Omental fat pad (tissue), 4 donors: Measurements from ENCODE around the gene CBLC. TPM values are rescaled to one million over a fixed set of nuclear protein-coding genes. Genes with fewer than 3 reads are reported as not detected.

ENCODE experiments used
- ATAC-seq: fragments of 150-250 bp; one replicate; pipeline ENCODE4 v1.9.1; 2016; ENCODE audit warnings: mild to moderate bottlenecking, moderate library complexity; ENCODE audit not compliant: low FRiP score
- DNase-seq: peaks from one replicate; pipeline ENCODE4 v3.0.0-alpha.2; 2019; ENCODE audit warnings: low spot score
- total RNA-seq, 4 donors: library from RNA; depleted of rRNA; stranded (reverse); fragments of >200 nt; gene quantifications; one replicate each; pipeline ENCODE4 v1.1.0, GENCODE V29; 2016
- TF ChIP-seq, protein P1 (sequence below), 3 donors: fragments of 450-650 bp; IDR thresholded peaks; one replicate each; pipeline ENCODE4 v1.5.1; 2016 to 2017; ENCODE audit warnings: antibody characterized with exemption in 3 of 3, mild to moderate bottlenecking in 3 of 3, moderate library complexity in 2 of 3

Gene CBLC, protein sequence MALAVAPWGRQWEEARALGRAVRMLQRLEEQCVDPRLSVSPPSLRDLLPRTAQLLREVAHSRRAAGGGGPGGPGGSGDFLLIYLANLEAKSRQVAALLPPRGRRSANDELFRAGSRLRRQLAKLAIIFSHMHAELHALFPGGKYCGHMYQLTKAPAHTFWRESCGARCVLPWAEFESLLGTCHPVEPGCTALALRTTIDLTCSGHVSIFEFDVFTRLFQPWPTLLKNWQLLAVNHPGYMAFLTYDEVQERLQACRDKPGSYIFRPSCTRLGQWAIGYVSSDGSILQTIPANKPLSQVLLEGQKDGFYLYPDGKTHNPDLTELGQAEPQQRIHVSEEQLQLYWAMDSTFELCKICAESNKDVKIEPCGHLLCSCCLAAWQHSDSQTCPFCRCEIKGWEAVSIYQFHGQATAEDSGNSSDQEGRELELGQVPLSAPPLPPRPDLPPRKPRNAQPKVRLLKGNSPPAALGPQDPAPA
- under 1 TPM in 1 of 4 donors, not detected in 3; 0.46 TPM for total RNA-seq

DNA sequence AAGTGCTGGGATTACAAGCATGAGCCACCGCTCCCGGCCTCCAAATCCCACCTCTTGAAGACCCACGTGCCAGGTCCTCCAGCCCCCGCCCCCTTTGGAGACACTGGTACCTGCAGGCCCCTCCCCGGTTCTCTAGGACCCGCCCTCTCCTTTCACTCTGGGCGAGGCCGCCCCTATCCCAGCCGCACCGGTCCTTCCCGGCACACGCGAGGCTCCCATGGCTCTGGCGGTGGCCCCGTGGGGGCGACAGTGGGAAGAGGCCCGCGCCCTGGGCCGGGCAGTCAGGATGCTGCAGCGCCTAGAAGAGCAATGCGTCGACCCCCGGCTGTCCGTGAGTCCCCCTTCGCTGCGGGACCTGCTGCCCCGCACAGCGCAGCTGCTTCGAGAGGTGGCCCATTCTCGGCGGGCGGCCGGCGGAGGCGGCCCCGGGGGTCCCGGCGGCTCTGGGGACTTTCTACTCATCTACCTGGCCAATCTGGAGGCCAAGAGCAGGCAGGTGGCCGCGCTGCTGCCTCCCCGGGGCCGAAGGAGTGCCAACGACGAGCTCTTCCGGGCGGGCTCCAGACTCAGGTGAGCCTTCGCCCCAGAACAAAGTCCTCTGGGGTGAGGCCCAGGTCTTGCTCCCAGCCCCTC is at the start of gene CBLC:
CBLC (plus strand) TSS at position 176 of the 633 bp plus-strand sequence; CDS start at position 218, 42 bp downstream.
- TF ChIP-seq, protein P1, sequence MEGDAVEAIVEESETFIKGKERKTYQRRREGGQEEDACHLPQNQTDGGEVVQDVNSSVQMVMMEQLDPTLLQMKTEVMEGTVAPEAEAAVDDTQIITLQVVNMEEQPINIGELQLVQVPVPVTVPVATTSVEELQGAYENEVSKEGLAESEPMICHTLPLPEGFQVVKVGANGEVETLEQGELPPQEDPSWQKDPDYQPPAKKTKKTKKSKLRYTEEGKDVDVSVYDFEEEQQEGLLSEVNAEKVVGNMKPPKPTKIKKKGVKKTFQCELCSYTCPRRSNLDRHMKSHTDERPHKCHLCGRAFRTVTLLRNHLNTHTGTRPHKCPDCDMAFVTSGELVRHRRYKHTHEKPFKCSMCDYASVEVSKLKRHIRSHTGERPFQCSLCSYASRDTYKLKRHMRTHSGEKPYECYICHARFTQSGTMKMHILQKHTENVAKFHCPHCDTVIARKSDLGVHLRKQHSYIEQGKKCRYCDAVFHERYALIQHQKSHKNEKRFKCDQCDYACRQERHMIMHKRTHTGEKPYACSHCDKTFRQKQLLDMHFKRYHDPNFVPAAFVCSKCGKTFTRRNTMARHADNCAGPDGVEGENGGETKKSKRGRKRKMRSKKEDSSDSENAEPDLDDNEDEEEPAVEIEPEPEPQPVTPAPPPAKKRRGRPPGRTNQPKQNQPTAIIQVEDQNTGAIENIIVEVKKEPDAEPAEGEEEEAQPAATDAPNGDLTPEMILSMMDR (IDR thresholded peaks at IDR 0.05), result no peak
- DNase-seq, result no peak
- peak; percentile 55 for ATAC-seq

DNA sequence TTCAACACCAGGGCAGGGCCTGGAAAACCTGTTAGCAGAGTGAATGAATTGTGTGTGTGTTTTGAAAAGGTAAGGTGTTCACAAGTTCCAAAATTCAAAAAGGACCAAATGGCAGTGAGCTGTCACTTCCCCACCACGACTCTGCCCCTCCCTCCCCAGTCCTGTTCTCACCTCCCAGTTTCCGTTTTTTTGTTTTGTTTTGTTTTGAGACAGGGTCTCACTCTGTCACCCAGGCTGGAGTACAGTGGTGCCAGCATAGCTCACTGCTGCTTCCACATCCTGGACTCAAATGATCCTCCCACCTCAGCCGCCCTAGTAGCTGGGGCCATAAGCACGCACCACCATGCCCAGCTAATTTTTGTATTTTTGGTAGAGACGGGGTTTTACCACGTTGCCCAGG is 49.5 kb upstream of the CBLC start:
- no peak for DNase-seq
- ATAC-seq, result no peak
- TF ChIP-seq, protein P1 (IDR thresholded peaks at IDR 0.05), result no peak

DNA sequence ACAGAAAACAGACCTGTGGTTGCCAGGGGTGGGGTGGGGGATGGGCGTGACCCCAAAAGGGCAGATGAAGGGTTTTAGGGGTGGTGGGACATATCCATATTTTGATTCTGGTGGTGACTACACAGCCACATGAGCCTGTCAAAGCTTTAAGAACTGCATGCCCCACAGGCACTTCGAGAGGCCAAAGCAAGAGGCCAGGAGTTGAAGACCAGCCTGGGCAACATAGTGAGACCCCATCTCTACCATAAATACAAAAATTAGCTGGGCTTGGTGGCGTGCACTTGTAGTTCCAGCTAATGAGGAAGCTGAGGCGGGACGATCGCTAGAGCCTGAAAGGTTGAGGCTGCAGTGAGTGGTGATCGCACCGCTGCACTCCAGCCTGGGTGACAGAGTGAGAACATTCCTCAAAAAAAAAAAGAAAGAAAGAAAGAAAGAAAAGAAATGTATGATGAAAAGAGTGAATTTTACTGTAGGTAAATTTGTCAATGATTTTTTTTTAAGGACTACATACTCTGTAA is 48.1 kb upstream of the CBLC start:
- ATAC-seq (no peak), DNase-seq (no peak)
- TF ChIP-seq, protein P1 (IDR thresholded peaks at IDR 0.05), result no peak

DNA sequence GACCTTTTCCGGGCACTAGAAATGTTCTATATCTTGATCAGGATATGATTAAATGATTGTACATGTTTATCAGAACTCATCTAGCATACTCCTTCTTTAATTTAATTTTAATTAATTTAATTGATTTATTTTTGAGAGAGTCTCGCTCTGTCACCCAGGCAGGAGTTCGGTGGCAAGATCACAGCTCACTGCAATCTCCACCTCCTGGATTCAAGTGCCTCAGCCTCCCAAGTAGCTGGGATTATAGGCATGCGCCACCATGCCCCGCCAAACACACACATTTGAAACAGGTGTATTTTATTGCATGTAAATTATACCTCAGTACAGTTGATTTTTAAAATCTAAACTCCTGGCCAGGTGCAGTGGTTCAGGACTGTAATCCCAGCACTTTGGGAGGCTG is 46.6 kb upstream of the CBLC start:
- TF ChIP-seq, protein P1 (IDR thresholded peaks at IDR 0.05), result no peak
- DNase-seq (no peak), ATAC-seq (no peak)

DNA sequence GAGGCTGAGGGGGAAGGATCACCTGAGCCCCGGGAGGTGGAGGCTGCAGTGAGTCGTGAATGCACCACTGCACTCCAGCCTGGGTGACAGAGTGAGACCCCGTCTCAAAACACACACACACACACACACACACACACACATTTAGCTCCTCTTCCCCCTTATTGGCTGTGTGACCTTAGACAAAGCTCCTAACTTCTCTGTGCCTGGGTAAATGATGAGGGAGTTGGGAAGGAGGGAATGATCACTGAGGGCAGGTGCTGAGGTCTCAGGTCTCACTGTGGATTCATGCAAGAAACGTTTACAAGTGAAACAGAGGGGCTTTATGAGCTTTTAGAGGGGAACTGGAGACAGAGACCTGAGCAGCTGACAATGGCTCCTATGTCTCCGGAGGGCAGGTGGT is 46.1 kb upstream of the CBLC start:
- no peak for DNase-seq
- TF ChIP-seq, protein P1 (IDR thresholded peaks at IDR 0.05), result no peak
- peak; percentile 11 for ATAC-seq

DNA sequence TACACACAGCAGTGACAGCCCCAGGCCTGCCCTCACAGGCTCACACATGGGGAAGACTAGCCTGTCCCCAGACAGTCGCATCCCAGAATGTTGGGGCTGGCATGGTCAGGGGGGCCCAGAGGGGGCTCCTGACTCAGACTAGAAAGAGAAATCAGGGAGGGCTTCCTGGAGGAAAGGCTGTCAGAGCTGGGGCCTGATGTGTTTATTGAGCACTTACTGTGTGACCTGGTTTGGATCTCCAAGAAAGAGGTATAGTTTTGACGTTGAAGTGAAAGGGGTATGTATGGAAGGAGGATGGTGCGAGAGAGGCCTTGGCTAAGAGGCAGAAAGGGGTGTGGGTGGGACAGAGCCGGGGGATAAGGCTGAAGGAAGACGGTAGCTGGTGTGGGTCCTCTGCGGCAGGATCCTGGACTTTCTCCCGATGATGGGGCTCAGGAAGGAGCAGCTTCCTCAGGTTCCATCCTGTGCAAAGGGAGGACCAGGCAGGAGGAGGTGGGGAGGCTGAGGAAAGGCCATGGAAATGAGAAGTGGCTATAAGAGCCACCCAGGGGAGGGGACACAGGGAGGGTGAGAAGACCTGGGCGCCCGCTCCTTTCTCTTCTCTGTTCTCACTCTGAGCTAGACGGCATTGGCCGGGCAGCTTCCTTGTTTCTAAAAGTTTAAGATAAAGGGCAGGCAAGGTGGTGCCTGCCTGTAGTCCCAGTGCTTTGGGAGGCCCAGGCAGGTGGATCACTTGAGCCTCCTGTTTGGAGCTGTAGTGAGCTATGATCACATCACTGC is 45.3 kb upstream of the CBLC start:
- TF ChIP-seq, protein P1 (IDR thresholded peaks at IDR 0.05), result no peak
- no peak for DNase-seq
- no peak for ATAC-seq
